Esophagus squamous epithelium (tissue), 4 donors: ENCODE measurements around the gene CAPS.

Experiments used
- POLR2A ChIP-seq, 4 donors: fragments of 450-650 bp; IDR thresholded peaks; one replicate each; pipeline ENCODE4 v1.6.1; 2017; ENCODE audit warnings: antibody characterized with exemption in 4 of 4, mild to moderate bottlenecking in 4 of 4, moderate library complexity in 3 of 4
- TF ChIP-seq, protein P1 (sequence below), 6 experiments: fragments of 450-650 bp in 4 of 6; fragments of 200-600 bp in 2 of 6; sonication (generic) in 2 of 6; IDR thresholded peaks; one replicate each; pipeline ENCODE4 v1.5.1; 2016 to 2019; ENCODE audit warnings: antibody characterized with exemption in 6 of 6, mild to moderate bottlenecking in 4 of 6, moderate library complexity in 4 of 6

DNA sequence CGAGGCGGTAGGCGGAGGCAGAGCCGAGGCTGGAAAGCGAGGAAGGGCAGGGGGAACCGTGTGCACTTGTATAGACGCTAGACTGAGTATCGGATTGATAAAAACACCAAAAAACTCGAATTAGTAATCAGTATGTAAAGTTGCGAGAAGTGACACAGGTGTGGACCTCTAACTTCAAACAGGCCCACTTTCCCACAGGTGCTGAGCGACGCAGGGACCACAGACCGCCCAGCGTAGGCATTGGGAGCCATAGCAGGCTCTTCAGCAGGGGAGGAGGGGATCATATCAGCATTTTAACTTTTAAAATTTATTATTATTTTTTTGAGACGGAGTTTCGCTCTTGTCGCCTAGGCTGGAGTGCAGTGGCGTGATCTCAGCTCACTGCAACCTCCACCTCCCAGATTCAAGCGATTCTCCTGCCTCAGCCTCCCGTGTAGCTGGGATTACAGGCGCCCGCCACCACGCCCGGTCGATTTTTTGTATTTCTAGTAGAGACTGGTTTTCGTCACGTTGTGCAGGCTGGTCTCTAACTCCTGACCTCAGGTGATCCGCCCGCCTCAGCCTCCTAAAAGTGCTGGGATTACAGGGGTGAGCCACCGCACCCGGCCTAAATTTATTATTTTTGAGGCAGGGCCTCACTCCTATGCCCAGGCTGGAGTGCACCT is 8.8 kb upstream of the CAPS start:
- TF ChIP-seq, protein P1, sequence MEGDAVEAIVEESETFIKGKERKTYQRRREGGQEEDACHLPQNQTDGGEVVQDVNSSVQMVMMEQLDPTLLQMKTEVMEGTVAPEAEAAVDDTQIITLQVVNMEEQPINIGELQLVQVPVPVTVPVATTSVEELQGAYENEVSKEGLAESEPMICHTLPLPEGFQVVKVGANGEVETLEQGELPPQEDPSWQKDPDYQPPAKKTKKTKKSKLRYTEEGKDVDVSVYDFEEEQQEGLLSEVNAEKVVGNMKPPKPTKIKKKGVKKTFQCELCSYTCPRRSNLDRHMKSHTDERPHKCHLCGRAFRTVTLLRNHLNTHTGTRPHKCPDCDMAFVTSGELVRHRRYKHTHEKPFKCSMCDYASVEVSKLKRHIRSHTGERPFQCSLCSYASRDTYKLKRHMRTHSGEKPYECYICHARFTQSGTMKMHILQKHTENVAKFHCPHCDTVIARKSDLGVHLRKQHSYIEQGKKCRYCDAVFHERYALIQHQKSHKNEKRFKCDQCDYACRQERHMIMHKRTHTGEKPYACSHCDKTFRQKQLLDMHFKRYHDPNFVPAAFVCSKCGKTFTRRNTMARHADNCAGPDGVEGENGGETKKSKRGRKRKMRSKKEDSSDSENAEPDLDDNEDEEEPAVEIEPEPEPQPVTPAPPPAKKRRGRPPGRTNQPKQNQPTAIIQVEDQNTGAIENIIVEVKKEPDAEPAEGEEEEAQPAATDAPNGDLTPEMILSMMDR (IDR thresholded peaks at IDR 0.05): no peak
- no peak for TF ChIP-seq POLR2A (IDR thresholded peaks at IDR 0.05)
